ENCODE results near the gene KRTAP4-9.

The KRTAP4-9 gene

DNA sequence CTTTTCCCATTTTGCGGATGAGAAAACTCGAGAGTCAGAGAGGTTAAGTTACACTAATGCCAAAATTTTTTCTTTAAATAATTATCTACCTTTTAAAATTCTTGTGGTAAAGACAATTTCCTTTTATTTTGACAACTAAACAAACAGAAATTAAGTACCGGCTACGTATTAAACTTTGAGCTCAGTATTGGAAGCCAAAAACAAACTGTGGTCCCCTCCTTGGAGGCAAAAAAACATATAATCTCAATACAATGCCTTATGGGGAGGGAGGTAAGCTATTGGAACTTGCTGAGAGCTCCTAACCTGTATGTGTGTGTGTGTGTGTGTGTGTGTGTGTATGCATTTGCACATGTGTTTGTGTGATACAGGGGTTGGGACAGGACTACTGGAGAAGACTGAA lies 41.7 kb upstream of the KRTAP4-9 start:
- TF ChIP-seq, protein P1, sequence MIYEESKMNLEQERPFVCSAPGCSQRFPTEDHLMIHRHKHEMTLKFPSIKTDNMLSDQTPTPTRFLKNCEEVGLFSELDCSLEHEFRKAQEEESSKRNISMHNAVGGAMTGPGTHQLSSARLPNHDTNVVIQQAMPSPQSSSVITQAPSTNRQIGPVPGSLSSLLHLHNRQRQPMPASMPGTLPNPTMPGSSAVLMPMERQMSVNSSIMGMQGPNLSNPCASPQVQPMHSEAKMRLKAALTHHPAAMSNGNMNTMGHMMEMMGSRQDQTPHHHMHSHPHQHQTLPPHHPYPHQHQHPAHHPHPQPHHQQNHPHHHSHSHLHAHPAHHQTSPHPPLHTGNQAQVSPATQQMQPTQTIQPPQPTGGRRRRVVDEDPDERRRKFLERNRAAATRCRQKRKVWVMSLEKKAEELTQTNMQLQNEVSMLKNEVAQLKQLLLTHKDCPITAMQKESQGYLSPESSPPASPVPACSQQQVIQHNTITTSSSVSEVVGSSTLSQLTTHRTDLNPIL (CRISPR knock-in tag; IDR thresholded peaks at IDR 0.05; ENCODE audit: low read depth): no peak
- no peak for TF ChIP-seq ZFP3 (CRISPR knock-in tag; IDR thresholded peaks at IDR 0.05)
- no peak for ATAC-seq

DNA sequence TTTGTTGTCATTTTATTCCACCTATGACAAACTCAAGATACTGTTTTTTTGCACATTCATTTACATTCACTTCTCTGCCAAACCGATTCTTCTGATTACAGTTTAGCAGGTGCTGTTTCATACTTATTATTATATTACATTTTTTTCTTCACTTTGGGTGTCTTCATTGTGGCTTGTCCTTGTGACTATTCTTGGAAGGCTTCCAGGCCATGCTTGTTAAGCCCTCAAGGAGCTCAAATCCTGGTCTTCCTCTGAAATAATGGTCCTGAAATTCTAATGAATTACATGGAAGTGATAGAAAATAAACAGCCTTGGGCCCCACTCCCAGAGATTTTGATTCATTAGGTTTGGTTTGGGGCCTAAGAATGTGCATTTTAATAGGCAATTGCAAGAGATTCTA lies 40.9 kb upstream of the KRTAP4-9 start:
- no peak for ATAC-seq
- no peak for TF ChIP-seq RARB (CRISPR knock-in tag; IDR thresholded peaks at IDR 0.05)

DNA sequence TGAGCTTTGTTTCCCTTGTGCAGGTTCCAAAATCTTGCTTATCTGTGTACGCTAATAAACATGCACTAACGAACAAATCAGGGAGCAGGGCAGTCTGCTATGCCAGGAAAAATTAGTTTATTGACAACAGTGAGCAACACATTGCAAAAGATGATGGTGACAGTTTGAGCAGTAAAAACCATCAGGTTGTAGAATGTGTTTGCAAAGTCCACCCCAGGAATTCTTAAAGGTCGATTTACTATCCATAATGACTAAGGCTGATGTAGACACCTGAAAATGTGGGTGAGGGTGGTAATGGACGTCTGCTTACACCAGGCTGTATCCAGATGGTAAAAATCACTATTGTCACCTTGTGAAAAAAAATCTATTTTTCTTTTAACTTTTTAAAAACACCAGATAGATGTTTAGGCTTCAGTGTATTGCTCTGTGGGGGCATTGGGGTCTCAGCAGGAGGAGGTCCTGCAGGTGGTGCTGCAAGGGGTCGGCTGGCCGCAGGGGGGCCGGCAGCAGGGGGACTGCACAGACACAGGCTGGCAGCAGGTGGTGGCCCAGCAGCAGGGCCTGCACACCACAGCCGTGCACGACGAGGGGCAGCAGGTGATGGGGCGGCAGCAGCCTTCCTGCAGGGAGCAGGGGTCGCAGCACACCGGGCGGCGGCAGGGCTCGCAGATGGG lies 40.0 kb upstream of the KRTAP4-9 start:
- ATAC-seq: peak; percentile 21; the same call in 1 of the 3 replicates

DNA sequence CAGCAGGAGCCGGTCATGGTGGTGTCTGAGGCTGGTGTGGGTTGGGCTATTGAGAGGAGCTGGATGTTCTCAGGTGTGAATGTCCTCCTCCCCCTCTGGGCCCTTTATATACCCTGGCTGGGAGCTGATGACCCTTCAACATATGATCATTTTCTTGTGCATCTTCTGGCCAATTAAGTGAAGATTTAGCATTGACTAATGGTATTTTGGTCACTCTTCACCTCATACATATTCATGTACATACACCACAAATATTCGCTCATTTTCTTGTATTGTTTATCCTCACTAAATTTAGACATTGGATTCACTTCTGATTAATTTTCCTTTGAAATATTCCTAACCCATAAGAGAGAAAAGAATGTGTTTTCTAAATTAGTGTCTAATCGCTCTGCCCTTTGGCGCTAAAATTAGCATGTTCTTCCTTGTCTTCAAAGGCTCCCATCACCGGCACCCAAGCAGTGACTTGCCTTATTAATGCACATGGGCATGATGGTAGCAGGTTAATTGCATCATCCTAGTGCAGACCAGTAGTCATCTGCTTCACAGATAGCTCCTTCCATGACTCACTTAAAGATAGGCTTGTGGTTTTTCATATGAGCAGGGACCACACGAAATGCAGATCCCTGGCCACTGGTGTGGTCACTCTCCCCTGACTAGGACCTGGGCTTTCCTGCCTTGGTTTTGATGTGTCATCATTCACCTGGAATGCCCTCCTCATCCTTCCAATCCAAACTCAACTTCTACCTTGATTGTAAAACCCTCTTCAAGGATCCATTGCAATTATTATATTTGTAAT lies 39.2 kb upstream of the KRTAP4-9 start, which contains the start of gene KRTAP2-4:
Gene KRTAP2-4, minus strand, starts transcription at position 51 of the 796 bp plus-strand sequence. Its CDS starts 34 bp downstream, at position 17.
- TF ChIP-seq, protein P2, sequence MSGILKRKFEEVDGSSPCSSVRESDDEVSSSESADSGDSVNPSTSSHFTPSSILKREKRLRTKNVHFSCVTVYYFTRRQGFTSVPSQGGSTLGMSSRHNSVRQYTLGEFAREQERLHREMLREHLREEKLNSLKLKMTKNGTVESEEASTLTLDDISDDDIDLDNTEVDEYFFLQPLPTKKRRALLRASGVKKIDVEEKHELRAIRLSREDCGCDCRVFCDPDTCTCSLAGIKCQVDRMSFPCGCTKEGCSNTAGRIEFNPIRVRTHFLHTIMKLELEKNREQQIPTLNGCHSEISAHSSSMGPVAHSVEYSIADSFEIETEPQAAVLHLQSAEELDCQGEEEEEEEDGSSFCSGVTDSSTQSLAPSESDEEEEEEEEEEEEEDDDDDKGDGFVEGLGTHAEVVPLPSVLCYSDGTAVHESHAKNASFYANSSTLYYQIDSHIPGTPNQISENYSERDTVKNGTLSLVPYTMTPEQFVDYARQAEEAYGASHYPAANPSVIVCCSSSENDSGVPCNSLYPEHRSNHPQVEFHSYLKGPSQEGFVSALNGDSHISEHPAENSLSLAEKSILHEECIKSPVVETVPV (CRISPR knock-in tag; IDR thresholded peaks at IDR 0.05): no peak
- TF ChIP-seq ARNTL (CRISPR knock-in tag; IDR thresholded peaks at IDR 0.05; ENCODE audit: borderline replicate concordance, low read depth) (no peak), ISL1 (CRISPR knock-in tag; IDR thresholded peaks at IDR 0.05) (no peak), PPARA (CRISPR knock-in tag; IDR thresholded peaks at IDR 0.05; ENCODE audit: borderline replicate concordance) (no peak)
- no peak for ATAC-seq

DNA sequence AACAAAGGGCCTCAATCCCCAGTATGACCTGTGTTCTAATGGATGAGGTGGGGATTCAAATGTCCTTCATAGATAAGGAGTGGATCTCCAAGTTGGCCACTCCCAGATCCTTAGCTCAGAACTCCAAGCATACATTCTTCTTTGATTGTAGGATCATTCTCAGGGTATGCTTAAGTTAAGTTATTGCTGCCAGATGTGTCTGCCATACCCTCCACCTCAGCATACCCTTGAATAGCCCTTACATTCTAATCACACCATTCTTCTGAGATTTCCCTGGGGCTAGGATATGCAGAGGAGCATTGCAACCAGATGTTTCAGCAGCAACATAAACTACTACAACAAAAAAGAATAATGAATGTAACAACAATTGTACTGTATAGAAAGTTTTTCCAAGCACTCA lies 37.9 kb upstream of the KRTAP4-9 start:
- no peak for TF ChIP-seq TOX (CRISPR knock-in tag; IDR thresholded peaks at IDR 0.05; ENCODE audit: borderline replicate concordance)
- TF ChIP-seq PPARA (CRISPR knock-in tag; IDR thresholded peaks at IDR 0.05; ENCODE audit: borderline replicate concordance): no peak
- TF ChIP-seq ZFP3 (CRISPR knock-in tag; IDR thresholded peaks at IDR 0.05): no peak
- ATAC-seq: no peak

DNA sequence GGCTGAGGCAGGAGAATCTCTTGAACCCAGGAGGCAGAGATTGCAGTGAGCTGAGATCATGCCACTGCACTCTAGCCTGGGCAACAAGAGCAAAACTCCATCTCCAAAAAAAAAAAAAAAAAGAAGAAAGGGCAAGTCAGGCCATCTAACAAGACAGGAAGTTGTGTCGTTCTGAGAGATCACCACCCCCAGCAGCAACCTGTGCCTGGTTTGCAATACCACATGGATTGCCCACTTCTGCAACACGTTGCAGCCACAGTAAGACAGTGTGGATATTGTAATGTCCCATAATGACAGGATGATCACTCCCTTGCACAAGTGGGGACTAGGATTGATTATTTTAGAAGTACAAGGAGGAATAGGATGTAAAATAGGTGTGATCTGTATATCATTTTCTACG lies 36.2 kb upstream of the KRTAP4-9 start:
- no peak for ATAC-seq

More for the DNA sequence above, 36.2 kb upstream of the KRTAP4-9 start:
- TF ChIP-seq, protein P2 (CRISPR knock-in tag; IDR thresholded peaks at IDR 0.05): no peak
- TF ChIP-seq ZNF8 (CRISPR knock-in tag; IDR thresholded peaks at IDR 0.05) (no peak), ZNF565 (CRISPR knock-in tag; conservative IDR thresholded peaks at IDR 0.05; ENCODE audit: low read depth) (no peak), ARNTL (CRISPR knock-in tag; IDR thresholded peaks at IDR 0.05; ENCODE audit: borderline replicate concordance, low read depth) (no peak), TCF4 (CRISPR knock-in tag; IDR thresholded peaks at IDR 0.05; ENCODE audit: borderline replicate concordance) (no peak), OSR1 (CRISPR knock-in tag; IDR thresholded peaks at IDR 0.05) (no peak), PPARA (CRISPR knock-in tag; IDR thresholded peaks at IDR 0.05; ENCODE audit: borderline replicate concordance) (no peak), SNAI2 (CRISPR knock-in tag; IDR thresholded peaks at IDR 0.05) (no peak), GLIS3 (CRISPR knock-in tag; IDR thresholded peaks at IDR 0.05) (no peak), RARB (CRISPR knock-in tag; IDR thresholded peaks at IDR 0.05) (no peak), ISL1 (CRISPR knock-in tag; IDR thresholded peaks at IDR 0.05) (no peak), TOX (CRISPR knock-in tag; IDR thresholded peaks at IDR 0.05; ENCODE audit: borderline replicate concordance) (no peak), ZFP3 (CRISPR knock-in tag; IDR thresholded peaks at IDR 0.05) (no peak)
- TF ChIP-seq, protein P3, sequence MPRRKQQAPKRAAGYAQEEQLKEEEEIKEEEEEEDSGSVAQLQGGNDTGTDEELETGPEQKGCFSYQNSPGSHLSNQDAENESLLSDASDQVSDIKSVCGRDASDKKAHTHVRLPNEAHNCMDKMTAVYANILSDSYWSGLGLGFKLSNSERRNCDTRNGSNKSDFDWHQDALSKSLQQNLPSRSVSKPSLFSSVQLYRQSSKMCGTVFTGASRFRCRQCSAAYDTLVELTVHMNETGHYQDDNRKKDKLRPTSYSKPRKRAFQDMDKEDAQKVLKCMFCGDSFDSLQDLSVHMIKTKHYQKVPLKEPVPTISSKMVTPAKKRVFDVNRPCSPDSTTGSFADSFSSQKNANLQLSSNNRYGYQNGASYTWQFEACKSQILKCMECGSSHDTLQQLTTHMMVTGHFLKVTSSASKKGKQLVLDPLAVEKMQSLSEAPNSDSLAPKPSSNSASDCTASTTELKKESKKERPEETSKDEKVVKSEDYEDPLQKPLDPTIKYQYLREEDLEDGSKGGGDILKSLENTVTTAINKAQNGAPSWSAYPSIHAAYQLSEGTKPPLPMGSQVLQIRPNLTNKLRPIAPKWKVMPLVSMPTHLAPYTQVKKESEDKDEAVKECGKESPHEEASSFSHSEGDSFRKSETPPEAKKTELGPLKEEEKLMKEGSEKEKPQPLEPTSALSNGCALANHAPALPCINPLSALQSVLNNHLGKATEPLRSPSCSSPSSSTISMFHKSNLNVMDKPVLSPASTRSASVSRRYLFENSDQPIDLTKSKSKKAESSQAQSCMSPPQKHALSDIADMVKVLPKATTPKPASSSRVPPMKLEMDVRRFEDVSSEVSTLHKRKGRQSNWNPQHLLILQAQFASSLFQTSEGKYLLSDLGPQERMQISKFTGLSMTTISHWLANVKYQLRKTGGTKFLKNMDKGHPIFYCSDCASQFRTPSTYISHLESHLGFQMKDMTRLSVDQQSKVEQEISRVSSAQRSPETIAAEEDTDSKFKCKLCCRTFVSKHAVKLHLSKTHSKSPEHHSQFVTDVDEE (CRISPR knock-in tag; IDR thresholded peaks at IDR 0.05): no peak
- TF ChIP-seq, protein P4, sequence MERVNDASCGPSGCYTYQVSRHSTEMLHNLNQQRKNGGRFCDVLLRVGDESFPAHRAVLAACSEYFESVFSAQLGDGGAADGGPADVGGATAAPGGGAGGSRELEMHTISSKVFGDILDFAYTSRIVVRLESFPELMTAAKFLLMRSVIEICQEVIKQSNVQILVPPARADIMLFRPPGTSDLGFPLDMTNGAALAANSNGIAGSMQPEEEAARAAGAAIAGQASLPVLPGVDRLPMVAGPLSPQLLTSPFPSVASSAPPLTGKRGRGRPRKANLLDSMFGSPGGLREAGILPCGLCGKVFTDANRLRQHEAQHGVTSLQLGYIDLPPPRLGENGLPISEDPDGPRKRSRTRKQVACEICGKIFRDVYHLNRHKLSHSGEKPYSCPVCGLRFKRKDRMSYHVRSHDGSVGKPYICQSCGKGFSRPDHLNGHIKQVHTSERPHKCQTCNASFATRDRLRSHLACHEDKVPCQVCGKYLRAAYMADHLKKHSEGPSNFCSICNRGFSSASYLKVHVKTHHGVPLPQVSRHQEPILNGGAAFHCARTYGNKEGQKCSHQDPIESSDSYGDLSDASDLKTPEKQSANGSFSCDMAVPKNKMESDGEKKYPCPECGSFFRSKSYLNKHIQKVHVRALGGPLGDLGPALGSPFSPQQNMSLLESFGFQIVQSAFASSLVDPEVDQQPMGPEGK (CRISPR knock-in tag; IDR thresholded peaks at IDR 0.05; ENCODE audit: borderline replicate concordance): no peak
- TF ChIP-seq, protein P5, sequence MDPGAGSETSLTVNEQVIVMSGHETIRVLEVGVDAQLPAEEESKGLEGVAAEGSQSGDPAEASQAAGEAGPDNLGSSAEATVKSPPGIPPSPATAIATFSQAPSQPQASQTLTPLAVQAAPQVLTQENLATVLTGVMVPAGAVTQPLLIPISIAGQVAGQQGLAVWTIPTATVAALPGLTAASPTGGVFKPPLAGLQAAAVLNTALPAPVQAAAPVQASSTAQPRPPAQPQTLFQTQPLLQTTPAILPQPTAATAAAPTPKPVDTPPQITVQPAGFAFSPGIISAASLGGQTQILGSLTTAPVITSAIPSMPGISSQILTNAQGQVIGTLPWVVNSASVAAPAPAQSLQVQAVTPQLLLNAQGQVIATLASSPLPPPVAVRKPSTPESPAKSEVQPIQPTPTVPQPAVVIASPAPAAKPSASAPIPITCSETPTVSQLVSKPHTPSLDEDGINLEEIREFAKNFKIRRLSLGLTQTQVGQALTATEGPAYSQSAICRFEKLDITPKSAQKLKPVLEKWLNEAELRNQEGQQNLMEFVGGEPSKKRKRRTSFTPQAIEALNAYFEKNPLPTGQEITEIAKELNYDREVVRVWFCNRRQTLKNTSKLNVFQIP (CRISPR knock-in tag; IDR thresholded peaks at IDR 0.05; ENCODE audit: borderline replicate concordance, low read depth): no peak
